Measurements from ENCODE around the gene FAM120C.

The FAM120C gene

GRCh38 chrX:54134269-54134668, 48.8 kb downstream of the FAM120C start:
- no peak for DNase-seq

GRCh38 chrX:54116391-54116790, 66.7 kb downstream of the FAM120C start:
- DNase-seq = no peak

GRCh38 chrX:54093571-54093970, 89.5 kb downstream of the FAM120C start:
- DNase-seq = no peak

- no peak for DNase-seq
Observed at GRCh38 chrX:54093159-54093558, 89.9 kb downstream of the FAM120C start.

GRCh38 chrX:54090880-54091279, 92.2 kb downstream of the FAM120C start:
- no peak for DNase-seq

GRCh38 chrX:54089191-54089590, 93.9 kb downstream of the FAM120C start:
- no peak for DNase-seq

GRCh38 chrX:54087661-54088060, 95.4 kb downstream of the FAM120C start:
- no peak for DNase-seq

- DNase-seq = no peak
Observed at GRCh38 chrX:54085666-54086065, 97.4 kb downstream of the FAM120C start.

- no peak for DNase-seq
Observed at GRCh38 chrX:54076903-54077302, 106.2 kb downstream of the FAM120C start.

- no peak for DNase-seq
Observed at GRCh38 chrX:54074826-54075225, 108.2 kb downstream of the FAM120C start.

- no peak for DNase-seq
Observed at GRCh38 chrX:54067766-54068165, 115.3 kb downstream of the FAM120C start.

GRCh38 chrX:54066841-54067240, 116.2 kb downstream of the FAM120C start:
- no peak for DNase-seq

- no peak for DNase-seq
Observed at GRCh38 chrX:54064564-54064963, 118.5 kb downstream of the FAM120C start.

GRCh38 chrX:54063361-54063760, 119.7 kb downstream of the FAM120C start:
- DNase-seq = no peak

- no peak for DNase-seq
Observed at GRCh38 chrX:54049801-54050200, 133.3 kb downstream of the FAM120C start.

- DNase-seq = no peak
Observed at GRCh38 chrX:54048412-54048811, 134.6 kb downstream of the FAM120C start.

- no peak for DNase-seq
Observed at GRCh38 chrX:54045563-54046228, 137.4 kb downstream of the FAM120C start.

- DNase-seq = no peak
Observed at GRCh38 chrX:54044877-54045338, 138.1 kb downstream of the FAM120C start.

- DNase-seq = peak; percentile 95
Observed at GRCh38 chrX:54044126-54044876, 138.8 kb downstream of the FAM120C start, which contains the start of gene PHF8. Gene PHF8 (minus strand): TSS chrX:54044473. CDS start chrX:54042728, 1,745 bp downstream.

GRCh38 chrX:54043541-54044125, 139.4 kb downstream of the FAM120C start:
- no peak for DNase-seq

- DNase-seq = no peak
Observed at GRCh38 chrX:54043056-54043455, 140.0 kb downstream of the FAM120C start.

GRCh38 chrX:54042609-54043021, 140.4 kb downstream of the FAM120C start:
- peak; percentile 12 for DNase-seq

- DNase-seq = no peak
Observed at GRCh38 chrX:54030329-54030728, 152.7 kb downstream of the FAM120C start.
